ENCODE data around the gene UBA6.

- TF ChIP-seq CTCF (IDR thresholded peaks at IDR 0.05) (no peak), TAF1 (IDR thresholded peaks at IDR 0.05; ENCODE audit: borderline replicate concordance, low read depth, low read length) (no peak), RFX5 (IDR thresholded peaks at IDR 0.05; ENCODE audit: low read length) (no peak)
These were observed 65.6 kb downstream of the UBA6 start for GRCh38 chr4:67635331-67635730.
